HepG2 (cell line): Measurements from ENCODE around the gene CCDC57. TPM values are rescaled to one million over a fixed set of nuclear protein-coding genes. Genes with fewer than 3 reads are reported as not detected.

Source experiments
- EP300 ChIP-seq, 3 experiments: sonication (generic) in 1 of 3; formaldehyde crosslinking in 1 of 3; IDR thresholded peaks; 2 replicates each; pipeline versions ENCODE4 v1.5.1 to v1.6.1; 2011 to 2020; ENCODE audit warnings: low read depth in 2 of 3, low read length in 2 of 3, borderline replicate concordance in 1 of 3, improper control_type of control experiment in 1 of 3, mild to moderate bottlenecking in 1 of 3, missing genetic modification reagents in 1 of 3, moderate library complexity in 1 of 3
- MIER2 ChIP-seq: IDR thresholded peaks from 2 replicates; pipeline ENCODE4 v1.6.1; 2016; ENCODE audit warnings: missing biosample characterization, missing genetic modification reagents
- MTF1 ChIP-seq: sonication (generic); formaldehyde crosslinking; IDR thresholded peaks from 2 replicates; pipeline ENCODE4 v1.5.0; 2020; ENCODE audit warnings: missing genetic modification reagents
- NR3C1 ChIP-seq: sonication (generic); formaldehyde crosslinking; IDR thresholded peaks from 2 replicates; pipeline ENCODE4 v1.4.0; 2020; ENCODE audit warnings: missing genetic modification reagents
- RBFOX2 ChIP-seq: fragments of 200-400 bp; formaldehyde crosslinking; IDR thresholded peaks from 2 replicates; pipeline ENCODE4 v1.6.1; 2017; ENCODE audit warnings: low read depth, mild to moderate bottlenecking, low read length
- REXO4 ChIP-seq: sonication (generic); formaldehyde crosslinking; IDR thresholded peaks from 2 replicates; pipeline ENCODE4 v1.8.0; 2022; ENCODE audit warnings: missing genetic modification reagents, mild to moderate bottlenecking, borderline replicate concordance
- RFXANK ChIP-seq: IDR thresholded peaks from 2 replicates; pipeline ENCODE4 v1.6.1; 2016
- SYNCRIP ChIP-seq: fragments of 200-400 bp; formaldehyde crosslinking; IDR thresholded peaks from 2 replicates; pipeline ENCODE4 v1.6.1; 2018; ENCODE audit warnings: mild to moderate bottlenecking, low read depth, low read length; ENCODE audit not compliant: insufficient read depth
- TOE1 ChIP-seq: sonication (generic); formaldehyde crosslinking; IDR thresholded peaks from 2 replicates; pipeline ENCODE4 v1.4.0; 2020; ENCODE audit warnings: mild to moderate bottlenecking, missing genetic modification reagents
- ZNF616 ChIP-seq: sonication (generic); formaldehyde crosslinking; IDR thresholded peaks from 2 replicates; pipeline ENCODE4 v1.5.0; 2020; ENCODE audit warnings: low read depth, mild to moderate bottlenecking, missing genetic modification reagents
- ZNF788 ChIP-seq: sonication (generic); formaldehyde crosslinking; IDR thresholded peaks from 2 replicates; pipeline ENCODE4 v1.5.0; 2020; ENCODE audit warnings: mild to moderate bottlenecking, missing genetic modification reagents, borderline replicate concordance
- ZNF839 ChIP-seq: sonication (generic); formaldehyde crosslinking; IDR thresholded peaks from 2 replicates; pipeline ENCODE4 v1.4.0; 2020; ENCODE audit warnings: missing genetic modification reagents, mild to moderate bottlenecking, borderline replicate concordance
- polyA plus RNA-seq, 8 experiments: library from polyadenylated mRNA; depleted of rRNA in 3 of 8; stranded (reverse) in 7 of 8; unstranded in 1 of 8; fragments of >200 nt; fragmentation: Illumina TruSeq in 4 of 8; extraction: Trizol in 4 of 8; gene quantifications; 2 replicates each; pipeline versions ENCODE4 v1.2.1 to v1.2.3, GENCODE V29; 2011 to 2016; ENCODE audit warnings: low read depth in 4 of 8, missing spikeins in 1 of 8, mixed read lengths in 1 of 8; ENCODE audit not compliant: insufficient read depth in 1 of 8
- total RNA-seq, 5 experiments: library from RNA; depleted of rRNA; stranded (reverse); fragments of >200 nt; fragmentation: Illumina TruSeq; extraction: Trizol; gene quantifications; 2 replicates each; pipeline ENCODE4 v1.2.3, GENCODE V29; 2016; ENCODE audit warnings: low read depth in 1 of 5
- TF ChIP-seq, protein P1 (sequence below), 2 experiments: IDR thresholded peaks; 2 replicates each; pipeline ENCODE4 v1.6.1; 2011 to 2012; ENCODE audit warnings: low read length in 2 of 2, borderline replicate concordance in 1 of 2, low read depth in 1 of 2, mild to moderate bottlenecking in 1 of 2, moderate library complexity in 1 of 2
- TF ChIP-seq, protein P2 (sequence below): IDR thresholded peaks from 2 replicates; pipeline ENCODE4 v1.6.1; 2018; ENCODE audit warnings: missing genetic modification reagents, mild to moderate bottlenecking, missing compliant biosample characterization
- TF ChIP-seq, protein P3 (sequence below): sonication (generic); formaldehyde crosslinking; IDR thresholded peaks from 2 replicates; pipeline ENCODE4 v1.4.0; 2020; ENCODE audit warnings: mild to moderate bottlenecking, missing genetic modification reagents
- TF ChIP-seq, protein P4 (sequence below): sonication (generic); formaldehyde crosslinking; conservative IDR thresholded peaks from 2 replicates; pipeline ENCODE4 v1.4.0; 2020; ENCODE audit warnings: missing genetic modification reagents

CCDC57 gene
- total and polyA plus RNA-seq, 2 of the 13 experiments (the other 11 are each of a cell fraction or from before 2014, with no cell fraction given): 59.3 to 59.9 TPM

DNA sequence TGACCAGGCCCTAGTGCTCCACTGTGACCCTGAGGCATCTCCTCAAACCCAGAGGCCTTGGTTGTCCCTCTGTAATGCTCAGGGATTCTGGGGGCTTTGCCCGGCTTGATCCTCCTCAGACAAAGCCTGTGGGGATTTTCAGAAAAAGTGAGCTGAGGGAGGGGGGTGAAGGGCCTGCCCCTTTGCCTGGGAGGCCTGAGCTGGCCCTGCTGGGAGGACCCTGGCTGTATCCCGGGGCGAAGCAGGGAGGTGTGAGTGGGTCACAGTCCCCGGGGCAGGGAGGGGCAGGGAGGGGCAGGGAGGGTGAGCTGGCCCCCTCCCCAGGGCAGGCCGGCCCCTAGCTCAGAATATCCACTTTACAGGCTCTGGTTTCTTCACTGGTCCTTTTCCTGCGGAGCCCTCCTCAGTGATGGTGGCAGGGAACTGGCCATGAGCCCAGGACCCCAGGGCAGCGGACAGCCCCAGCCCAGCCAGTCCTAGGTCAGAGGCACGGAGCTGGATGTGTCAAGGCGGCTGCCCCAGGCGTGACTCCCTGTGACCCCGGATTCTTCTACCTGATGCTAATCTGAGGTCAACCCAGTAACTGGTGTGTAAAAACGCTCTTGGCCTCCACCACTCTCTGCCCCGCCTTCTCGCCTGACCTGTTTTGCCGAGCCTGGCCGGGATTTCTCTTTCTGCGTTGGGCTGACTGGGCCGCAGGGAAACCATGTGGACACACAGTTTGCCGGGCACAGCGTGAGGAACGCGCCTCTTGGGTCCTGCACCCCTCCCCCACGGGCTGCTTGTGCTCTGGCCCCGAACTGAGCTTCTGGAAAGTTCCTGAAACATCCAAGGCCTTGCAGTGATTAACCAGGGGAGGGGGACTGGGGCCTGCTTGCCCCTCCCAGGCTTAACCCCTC is 108.8 kb downstream of the CCDC57 start (continued):
- TF ChIP-seq ZNF788 (CRISPR knock-in tag) (peak; percentile 85), SYNCRIP (no peak), ZNF616 (CRISPR knock-in tag) (peak; percentile 91), MIER2 (CRISPR knock-in tag) (0 out of 2 replicates have a peak, but pooled peaks have one; percentile 12), RFXANK (CRISPR knock-in tag) (no peak), MTF1 (no peak), TOE1 (CRISPR knock-in tag) (0 out of 2 replicates have a peak, but pooled peaks have one; percentile 28), RBFOX2 (0 out of 2 replicates have a peak, but pooled peaks have one; percentile 50), NR3C1 (CRISPR knock-in tag) (no peak), EP300 (IDR thresholded peaks at IDR 0.05; ENCODE audit: low read depth in 2 of 2, low read length in 2 of 2) (peak in 1 of 2 experiments; percentile 18; a peak in 2 of 4 replicates), EP300 (CRISPR knock-in tag; IDR thresholded peaks at IDR 0.05; ENCODE audit: borderline replicate concordance) (peak; percentile 78), REXO4 (CRISPR knock-in tag) (no peak; the same call in 1 of the 2 replicates), ZNF839 (peak; percentile 47; the same call in 1 of the 2 replicates)
- TF ChIP-seq, protein P1, sequence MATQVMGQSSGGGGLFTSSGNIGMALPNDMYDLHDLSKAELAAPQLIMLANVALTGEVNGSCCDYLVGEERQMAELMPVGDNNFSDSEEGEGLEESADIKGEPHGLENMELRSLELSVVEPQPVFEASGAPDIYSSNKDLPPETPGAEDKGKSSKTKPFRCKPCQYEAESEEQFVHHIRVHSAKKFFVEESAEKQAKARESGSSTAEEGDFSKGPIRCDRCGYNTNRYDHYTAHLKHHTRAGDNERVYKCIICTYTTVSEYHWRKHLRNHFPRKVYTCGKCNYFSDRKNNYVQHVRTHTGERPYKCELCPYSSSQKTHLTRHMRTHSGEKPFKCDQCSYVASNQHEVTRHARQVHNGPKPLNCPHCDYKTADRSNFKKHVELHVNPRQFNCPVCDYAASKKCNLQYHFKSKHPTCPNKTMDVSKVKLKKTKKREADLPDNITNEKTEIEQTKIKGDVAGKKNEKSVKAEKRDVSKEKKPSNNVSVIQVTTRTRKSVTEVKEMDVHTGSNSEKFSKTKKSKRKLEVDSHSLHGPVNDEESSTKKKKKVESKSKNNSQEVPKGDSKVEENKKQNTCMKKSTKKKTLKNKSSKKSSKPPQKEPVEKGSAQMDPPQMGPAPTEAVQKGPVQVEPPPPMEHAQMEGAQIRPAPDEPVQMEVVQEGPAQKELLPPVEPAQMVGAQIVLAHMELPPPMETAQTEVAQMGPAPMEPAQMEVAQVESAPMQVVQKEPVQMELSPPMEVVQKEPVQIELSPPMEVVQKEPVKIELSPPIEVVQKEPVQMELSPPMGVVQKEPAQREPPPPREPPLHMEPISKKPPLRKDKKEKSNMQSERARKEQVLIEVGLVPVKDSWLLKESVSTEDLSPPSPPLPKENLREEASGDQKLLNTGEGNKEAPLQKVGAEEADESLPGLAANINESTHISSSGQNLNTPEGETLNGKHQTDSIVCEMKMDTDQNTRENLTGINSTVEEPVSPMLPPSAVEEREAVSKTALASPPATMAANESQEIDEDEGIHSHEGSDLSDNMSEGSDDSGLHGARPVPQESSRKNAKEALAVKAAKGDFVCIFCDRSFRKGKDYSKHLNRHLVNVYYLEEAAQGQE (IDR thresholded peaks at IDR 0.05; ENCODE audit: borderline replicate concordance in 1 of 2, low read depth in 1 of 2, low read length in 2 of 2): no peak; a peak in 1 of 4 replicates
- TF ChIP-seq, protein P2, sequence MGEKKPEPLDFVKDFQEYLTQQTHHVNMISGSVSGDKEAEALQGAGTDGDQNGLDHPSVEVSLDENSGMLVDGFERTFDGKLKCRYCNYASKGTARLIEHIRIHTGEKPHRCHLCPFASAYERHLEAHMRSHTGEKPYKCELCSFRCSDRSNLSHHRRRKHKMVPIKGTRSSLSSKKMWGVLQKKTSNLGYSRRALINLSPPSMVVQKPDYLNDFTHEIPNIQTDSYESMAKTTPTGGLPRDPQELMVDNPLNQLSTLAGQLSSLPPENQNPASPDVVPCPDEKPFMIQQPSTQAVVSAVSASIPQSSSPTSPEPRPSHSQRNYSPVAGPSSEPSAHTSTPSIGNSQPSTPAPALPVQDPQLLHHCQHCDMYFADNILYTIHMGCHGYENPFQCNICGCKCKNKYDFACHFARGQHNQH (CRISPR knock-in tag): peak; percentile 83
- TF ChIP-seq, protein P3, sequence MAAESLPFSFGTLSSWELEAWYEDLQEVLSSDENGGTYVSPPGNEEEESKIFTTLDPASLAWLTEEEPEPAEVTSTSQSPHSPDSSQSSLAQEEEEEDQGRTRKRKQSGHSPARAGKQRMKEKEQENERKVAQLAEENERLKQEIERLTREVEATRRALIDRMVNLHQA (CRISPR knock-in tag): no peak
- TF ChIP-seq, protein P4, sequence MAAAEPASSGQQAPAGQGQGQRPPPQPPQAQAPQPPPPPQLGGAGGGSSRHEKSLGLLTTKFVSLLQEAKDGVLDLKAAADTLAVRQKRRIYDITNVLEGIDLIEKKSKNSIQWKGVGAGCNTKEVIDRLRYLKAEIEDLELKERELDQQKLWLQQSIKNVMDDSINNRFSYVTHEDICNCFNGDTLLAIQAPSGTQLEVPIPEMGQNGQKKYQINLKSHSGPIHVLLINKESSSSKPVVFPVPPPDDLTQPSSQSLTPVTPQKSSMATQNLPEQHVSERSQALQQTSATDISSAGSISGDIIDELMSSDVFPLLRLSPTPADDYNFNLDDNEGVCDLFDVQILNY: no peak
